MM.1S (cell line): ENCODE data around the gene MINDY4.

ENCODE experiments used
- CTCF ChIP-seq: fragments of 300-600 bp; sonication (generic); IDR thresholded peaks from 2 replicates; pipeline ENCODE4 v1.5.1; 2016; ENCODE audit warnings: antibody characterized with exemption, low read length, mixed read lengths
- EZH2 ChIP-seq: fragments of 300-600 bp; sonication (generic); optimal IDR thresholded peaks from 2 replicates; pipeline ENCODE3; 2017; ENCODE audit warnings: low read depth, mild to moderate bottlenecking, antibody characterized with exemption, low read length, mixed read lengths

GRCh38 chr7:30917216-30917893 is 146.1 kb downstream of the MINDY4 start:
- no peak for TF ChIP-seq CTCF
- TF ChIP-seq EZH2, result no peak
